GM19043 (cell line): Measurements from ENCODE around the gene PRKG2.
"Not testable (repeated sequence)": the region's sequence is repeated elsewhere in the genome, so short reads cannot be mapped to it uniquely, and the experiment has no call there.

Source experiments
- ATAC-seq: cut with Tn5 transposase; IDR thresholded peaks from one replicate; pipeline ENCODE4 v1.9.1; 2021; ENCODE audit warnings: low read depth; ENCODE audit not compliant: unreplicated experiment

The PRKG2 gene

GRCh38 chr4:81162752-81163458, 52.1 kb downstream of the PRKG2 start:
- no peak for ATAC-seq

GRCh38 chr4:81153714-81154323, 61.2 kb downstream of the PRKG2 start:
- ATAC-seq, result not testable (repeated sequence)

- ATAC-seq, result no peak
Observed at GRCh38 chr4:81152839-81153713, 61.9 kb downstream of the PRKG2 start.

- ATAC-seq, result no peak
Observed at GRCh38 chr4:81149976-81150375, 65.0 kb downstream of the PRKG2 start.

- no peak for ATAC-seq
Observed at GRCh38 chr4:81148576-81148975, 66.4 kb downstream of the PRKG2 start.

GRCh38 chr4:81146466-81146865, 68.6 kb downstream of the PRKG2 start:
- ATAC-seq, result no peak

- ATAC-seq, result no peak
Observed at GRCh38 chr4:81143183-81143582, 71.8 kb downstream of the PRKG2 start.

- no peak for ATAC-seq
Observed at GRCh38 chr4:81142744-81143143, 72.3 kb downstream of the PRKG2 start.

- ATAC-seq, result no peak
Observed at GRCh38 chr4:81137894-81138293, 77.1 kb downstream of the PRKG2 start.

GRCh38 chr4:81137446-81137845, 77.6 kb downstream of the PRKG2 start:
- no peak for ATAC-seq

GRCh38 chr4:81136161-81136905, 78.7 kb downstream of the PRKG2 start:
- ATAC-seq, result no peak

GRCh38 chr4:81135501-81135900, 79.5 kb downstream of the PRKG2 start:
- no peak for ATAC-seq

- no peak for ATAC-seq
Observed at GRCh38 chr4:81131563-81131962, 83.5 kb downstream of the PRKG2 start.

- no peak for ATAC-seq
Observed at GRCh38 chr4:81131066-81131465, 84.0 kb downstream of the PRKG2 start.

GRCh38 chr4:81130569-81130968, 84.5 kb downstream of the PRKG2 start:
- no peak for ATAC-seq

- ATAC-seq, result no peak
Observed at GRCh38 chr4:81120055-81120454, 95.0 kb downstream of the PRKG2 start.

- ATAC-seq, result no peak
Observed at GRCh38 chr4:81118086-81118485, 96.9 kb downstream of the PRKG2 start.

GRCh38 chr4:81116566-81116965, 98.5 kb downstream of the PRKG2 start:
- ATAC-seq, result no peak

- ATAC-seq, result no peak
Observed at GRCh38 chr4:81113024-81113423, 102.0 kb downstream of the PRKG2 start.

GRCh38 chr4:81109356-81109755, 105.7 kb downstream of the PRKG2 start:
- no peak for ATAC-seq

- ATAC-seq, result no peak
Observed at GRCh38 chr4:81106150-81106549, 108.9 kb downstream of the PRKG2 start.
